Measurements from ENCODE around the gene SLC24A3.

- TF ChIP-seq CTCF (conservative IDR thresholded peaks at IDR 0.05; ENCODE audit: low read depth in 2 of 2) (no peak), EZH2phosphoT487 (IDR thresholded peaks at IDR 0.05; ENCODE audit: unreplicated experiment) (no peak), EZH2 (IDR thresholded peaks at IDR 0.05; ENCODE audit: low read depth, unreplicated experiment) (no peak), JUNB (IDR thresholded peaks at IDR 0.05; ENCODE audit: unreplicated experiment) (no peak), REST (IDR thresholded peaks at IDR 0.05; ENCODE audit: unreplicated experiment) (no peak), ZNF462 (CRISPR knock-in tag; IDR thresholded peaks at IDR 0.05) (no peak), CREB1 (CRISPR knock-in tag; IDR thresholded peaks at IDR 0.05; ENCODE audit: low read depth) (no peak), POLR2AphosphoS5 (IDR thresholded peaks at IDR 0.05; ENCODE audit: low read depth) (no peak), STAT1 (IDR thresholded peaks at IDR 0.05; ENCODE audit: unreplicated experiment) (no peak), ZNF331 (CRISPR knock-in tag; IDR thresholded peaks at IDR 0.05; ENCODE audit: low read depth) (no peak), ZNF114 (CRISPR knock-in tag; IDR thresholded peaks at IDR 0.05) (no peak)
These were observed 88.7 kb downstream of the SLC24A3 start for GRCh38 chr20:19301142-19301541.
